ENCODE data around the gene OR51A7.
"Not testable (repeated sequence)": the region's sequence is repeated elsewhere in the genome, so short reads cannot be mapped to it uniquely, and the experiment has no call there.

OR51A7 gene

DNA sequence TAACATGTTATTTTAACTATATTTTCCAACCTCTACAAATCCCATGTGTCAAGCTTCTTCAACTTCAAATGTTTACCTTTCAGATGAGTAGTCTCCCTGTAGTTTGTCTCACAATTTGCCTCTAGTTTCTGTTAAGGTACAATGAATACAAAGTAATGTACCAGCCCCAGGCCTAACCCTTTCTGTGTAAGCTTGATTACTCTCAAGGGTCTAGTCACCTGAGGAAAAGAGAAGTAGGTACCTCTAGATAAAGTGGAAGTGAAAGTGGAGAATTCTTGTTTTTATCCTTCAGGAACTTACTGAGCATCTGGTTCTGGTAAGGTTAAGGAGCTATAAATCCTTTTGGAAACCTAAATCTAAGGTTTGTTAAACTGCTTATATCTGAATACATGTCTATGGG is at the start of gene OR51A7:
Gene OR51A7, plus strand, starts transcription at position 300 of the 400 bp plus-strand sequence. CDS start 3,587 bp downstream, outside the sequence.
- no peak for DNase-seq

GRCh38 chr11:4854286-4854685 is 49.3 kb upstream of the OR51A7 start:
- not testable (repeated sequence) for DNase-seq

- DNase-seq = no peak
These were observed 40.9 kb upstream of the OR51A7 start for GRCh38 chr11:4862447-4863236.

- no peak for DNase-seq
These were observed 39.7 kb upstream of the OR51A7 start for GRCh38 chr11:4863876-4864275.

DNA sequence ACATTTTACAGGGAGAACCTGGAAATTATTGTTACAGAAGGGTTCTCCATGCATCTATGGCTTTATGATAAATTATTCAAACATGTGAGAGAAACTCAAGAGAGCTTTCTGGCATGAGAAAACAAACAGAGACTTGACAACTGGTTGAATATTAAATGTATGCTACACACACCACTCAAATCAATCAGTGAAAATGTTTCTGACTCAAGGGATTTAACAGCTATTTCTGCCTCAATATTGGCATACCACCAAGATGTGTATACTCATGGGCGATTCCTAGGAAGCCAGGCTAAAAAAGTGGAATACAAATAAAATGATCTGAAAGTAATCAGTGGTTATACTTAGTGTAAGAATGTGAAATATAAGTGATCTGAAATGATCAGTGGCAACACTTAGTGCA is 37.7 kb upstream of the OR51A7 start:
- peak; percentile 82 for DNase-seq

GRCh38 chr11:4881188-4881587 is 22.4 kb upstream of the OR51A7 start:
- no peak for DNase-seq

GRCh38 chr11:4881860-4882500 is 21.6 kb upstream of the OR51A7 start, which contains the start of gene OR51T1:
TSS of gene OR51T1 (plus strand) at chr11:4881900. CDS start at chr11:4881900, 0 bp downstream.
- DNase-seq = peak; percentile 34

GRCh38 chr11:4882543-4882942 is 21.0 kb upstream of the OR51A7 start:
- DNase-seq = peak; percentile 71

GRCh38 chr11:4884361-4884760 is 19.2 kb upstream of the OR51A7 start:
- no peak for DNase-seq

GRCh38 chr11:4886186-4886585 is 17.4 kb upstream of the OR51A7 start:
- no peak for DNase-seq

GRCh38 chr11:4887591-4887990 is 16.0 kb upstream of the OR51A7 start:
- DNase-seq = no peak

- no peak for DNase-seq
These were observed 13.3 kb upstream of the OR51A7 start for GRCh38 chr11:4890279-4890678.

- no peak for DNase-seq
These were observed 11.5 kb upstream of the OR51A7 start for GRCh38 chr11:4891996-4892640.

- no peak for DNase-seq
These were observed 13.0 kb downstream of the OR51A7 start for GRCh38 chr11:4916581-4916980.

DNA sequence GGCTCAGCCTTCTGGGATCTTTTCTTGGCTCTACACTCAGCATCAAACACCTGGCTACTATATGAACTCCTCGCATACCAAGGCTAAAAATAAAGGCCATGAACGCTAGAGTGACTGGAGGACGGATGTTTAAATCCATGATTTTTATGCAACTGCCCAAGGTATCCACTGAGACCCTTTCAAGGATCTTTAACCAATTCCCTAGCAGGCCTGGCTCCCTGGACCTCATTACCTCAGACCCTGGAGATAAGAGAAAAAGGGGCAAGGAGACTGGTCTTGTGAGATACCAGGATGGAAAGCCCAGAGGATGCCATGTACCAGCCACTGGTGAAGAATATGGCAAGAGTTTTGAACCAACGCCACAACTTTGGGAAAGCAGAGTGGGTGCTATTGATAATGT is 15.7 kb downstream of the OR51A7 start, which contains the start of gene OR51G2:
Gene OR51G2, minus strand, starts transcription at position 101 of the 400 bp plus-strand sequence. CDS start 3,687 bp downstream, outside the sequence.
- DNase-seq = no peak

DNA sequence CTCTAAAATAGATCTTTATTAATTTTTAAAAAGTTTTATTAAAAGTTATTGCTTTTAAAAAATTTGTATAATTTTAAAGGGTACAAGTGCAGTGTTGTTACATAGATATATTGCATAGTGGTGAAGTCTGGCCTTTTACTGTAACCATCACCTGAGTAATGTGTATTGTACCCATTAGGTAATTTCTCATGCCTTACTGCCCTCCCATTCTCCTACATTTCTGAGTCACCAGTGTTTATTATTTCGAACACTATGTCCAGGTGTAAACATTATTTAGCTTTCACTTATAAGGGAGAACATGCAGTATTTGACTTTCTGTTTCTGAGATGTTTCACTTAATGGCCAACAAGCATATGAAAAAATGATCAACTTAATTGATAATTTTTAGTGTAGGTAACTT is 18.2 kb downstream of the OR51A7 start:
- no peak for DNase-seq

DNA sequence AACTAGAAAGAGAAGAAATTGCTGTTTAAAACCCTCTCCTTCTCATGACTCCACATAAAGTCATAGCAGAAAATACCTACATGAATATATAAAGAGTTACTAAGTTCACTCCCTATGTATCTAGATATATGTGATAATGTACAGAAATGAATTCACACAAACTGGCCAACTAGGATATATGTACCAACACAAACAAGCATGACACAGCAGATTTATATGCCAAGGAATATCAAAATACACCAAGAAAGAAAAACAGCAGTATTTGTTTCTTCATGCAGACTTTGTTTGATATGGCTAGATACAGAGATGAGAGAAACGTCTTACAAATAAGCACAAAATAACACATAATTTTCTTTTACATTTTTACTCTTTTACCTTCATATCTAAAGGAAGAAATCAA is 18.7 kb downstream of the OR51A7 start:
- no peak for DNase-seq

DNA sequence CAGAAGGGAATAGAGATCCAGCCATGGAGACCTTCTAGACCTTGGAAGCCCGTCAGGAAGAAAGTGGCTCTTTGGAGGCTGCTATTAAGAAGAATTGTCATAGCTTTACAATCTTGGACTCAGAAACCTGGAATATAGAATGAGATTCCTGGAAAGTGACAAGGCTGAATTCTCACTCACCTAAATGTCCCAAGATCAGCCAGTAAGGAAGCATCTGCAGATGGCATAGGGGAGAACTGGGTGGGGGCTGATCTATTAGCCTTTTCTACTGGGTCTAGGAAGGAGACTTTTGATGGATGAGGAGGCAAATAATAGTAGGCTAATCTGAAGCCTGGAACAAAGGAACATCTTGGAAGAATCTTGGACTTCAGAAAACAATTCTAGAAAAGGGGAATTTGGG is 20.7 kb downstream of the OR51A7 start, which contains the start of gene OR51G1:
Gene OR51G1, minus strand, starts transcription at position 101 of the 400 bp plus-strand sequence. Its CDS starts 0 bp downstream, at position 101.
- DNase-seq = no peak

- DNase-seq = no peak
These were observed 23.0 kb downstream of the OR51A7 start for GRCh38 chr11:4926608-4927007.

- no peak for DNase-seq
These were observed 29.2 kb downstream of the OR51A7 start for GRCh38 chr11:4932751-4933150.

GRCh38 chr11:4936745-4937144 is 33.2 kb downstream of the OR51A7 start:
- DNase-seq = no peak

GRCh38 chr11:4947505-4947904 is 43.9 kb downstream of the OR51A7 start, which contains the start of gene OR51A4:
TSS of gene OR51A4 (minus strand) at chr11:4947605. CDS start at chr11:4947100, 505 bp downstream.
- DNase-seq = no peak

DNA sequence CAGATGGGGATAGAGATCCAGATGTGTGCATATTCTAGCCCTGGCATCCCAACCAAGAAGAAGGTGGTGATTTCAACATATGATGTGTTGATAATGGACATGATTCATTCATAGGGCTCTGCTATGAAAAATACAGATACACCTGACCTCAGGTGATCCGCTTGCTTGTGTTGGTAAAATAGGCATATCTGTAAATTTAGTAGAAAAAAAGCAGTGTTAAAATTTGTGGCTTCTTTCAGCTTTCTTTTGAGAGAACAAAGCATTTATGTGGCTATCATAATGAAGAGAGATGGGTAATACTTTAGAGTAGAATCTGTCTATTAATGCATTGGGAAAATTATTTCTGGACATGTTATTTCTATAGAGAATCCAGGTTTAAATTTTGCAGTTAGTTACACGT is 52.0 kb downstream of the OR51A7 start, which contains the start of gene OR51A2:
Gene OR51A2, minus strand, starts transcription at position 101 of the 400 bp plus-strand sequence. Its CDS starts 0 bp downstream, at position 101.
- DNase-seq = not testable (repeated sequence)
